ENCODE results near the gene DCDC2C. TPM values are rescaled to one million over a fixed set of nuclear protein-coding genes. Genes with fewer than 3 reads are reported as not detected.
"Not testable (repeated sequence)": the region's sequence is repeated elsewhere in the genome, so short reads cannot be mapped to it uniquely, and the experiment has no call there.

Gene DCDC2C
- total RNA-seq, 2 donors from 2014 or later: 5.9 TPM; not detected in 1

- Histone ChIP-seq H3K4me1 (replicated peaks) (no peaks in the 10 kb centered on the region), H3K4me3 (no peak overlapping the region), H3K36me3 (no peaks in the 10 kb centered on the region), H3K9me3 (no peaks in the 10 kb centered on the region), H3K27me3 (replicated peaks; ENCODE audit: insufficient read depth) (no peaks in the 10 kb centered on the region), H3K27ac (no peak overlapping the region)
- WGBS: 83% methylated on average over 3 of the region's 3 CpGs
- no peak for DNase-seq (ENCODE audit: low spot score)
- intact Hi-C loops (cut with DNase I): no loop called here
- TF ChIP-seq POLR2AphosphoS5 (IDR thresholded peaks at IDR 0.05) (no peak), POLR2A (IDR thresholded peaks at IDR 0.05) (no peak), CTCF (IDR thresholded peaks at IDR 0.05) (no peak)
Measured at GRCh38 chr2:3807853-3808252, 104.5 kb downstream of the DCDC2C start.

- DNase-seq (ENCODE audit: low spot score): no peak
- intact Hi-C loops (cut with DNase I): no loop called here
- Histone ChIP-seq H3K4me3 (no peak overlapping the region), H3K27ac (no peak overlapping the region), H3K36me3 (no peaks in the 10 kb centered on the region), H3K4me1 (replicated peaks) (no peaks in the 10 kb centered on the region), H3K27me3 (replicated peaks; ENCODE audit: insufficient read depth) (no peaks in the 10 kb centered on the region), H3K9me3 (no peaks in the 10 kb centered on the region)
- WGBS: 91% methylated on average over 7 of the region's 7 CpGs
- no peak for TF ChIP-seq POLR2AphosphoS5 (IDR thresholded peaks at IDR 0.05)
- TF ChIP-seq POLR2A (IDR thresholded peaks at IDR 0.05): no peak
- TF ChIP-seq CTCF (IDR thresholded peaks at IDR 0.05): no peak
Measured at GRCh38 chr2:3814706-3815245, 111.4 kb downstream of the DCDC2C start.

GRCh38 chr2:3817144-3817543 lies 113.8 kb downstream of the DCDC2C start:
- H3K36me3 ChIP-seq; H3K9me3 ChIP-seq; H3K4me1 ChIP-seq (replicated peaks); H3K4me3 ChIP-seq; H3K27me3 ChIP-seq (replicated peaks; ENCODE audit: insufficient read depth); DNase-seq (ENCODE audit: low spot score); H3K27ac ChIP-seq; intact Hi-C loops (cut with DNase I): not testable (repeated sequence)
- 96% methylated on average over 2 of the region's 2 CpGs for WGBS

- intact Hi-C loops (cut with DNase I): no loop called here
- H3K4me1 ChIP-seq (replicated peaks): peaks cover 7% of the 10 kb centered on the region
- H3K36me3 ChIP-seq: no peaks in the 10 kb centered on the region
- no peak overlapping the region for H3K4me3 ChIP-seq
- no peak overlapping the region for H3K27ac ChIP-seq
- H3K27me3 ChIP-seq (replicated peaks; ENCODE audit: insufficient read depth): no peaks in the 10 kb centered on the region
- WGBS: 18% methylated on average over 1 of the region's 1 CpG
- DNase-seq (ENCODE audit: low spot score): peak; percentile 84
- no peaks in the 10 kb centered on the region for H3K9me3 ChIP-seq
- no peak for TF ChIP-seq CTCF (IDR thresholded peaks at IDR 0.05)
- TF ChIP-seq POLR2AphosphoS5 (IDR thresholded peaks at IDR 0.05): peak; percentile 94
Measured at GRCh38 chr2:3823748-3824147, 120.4 kb downstream of the DCDC2C start.

GRCh38 chr2:3827673-3828575 lies 124.5 kb downstream of the DCDC2C start:
- TF ChIP-seq POLR2A (IDR thresholded peaks at IDR 0.05) (no peak), POLR2AphosphoS5 (IDR thresholded peaks at IDR 0.05) (peak; percentile 46), CTCF (IDR thresholded peaks at IDR 0.05) (peak in 1 of 4 experiments; percentile 37)

More at GRCh38 chr2:3827673-3828575, 124.5 kb downstream of the DCDC2C start:
- H3K27me3 ChIP-seq (replicated peaks; ENCODE audit: insufficient read depth): no peaks in the 10 kb centered on the region
- H3K9me3 ChIP-seq: no peaks in the 10 kb centered on the region
- intact Hi-C loops (cut with DNase I): no loop called here
- H3K27ac ChIP-seq: no peak overlapping the region
- WGBS: 47% methylated on average over 6 of the region's 6 CpGs
- no peaks in the 10 kb centered on the region for H3K36me3 ChIP-seq
- peaks cover 7% of the 10 kb centered on the region for H3K4me1 ChIP-seq (replicated peaks)
- peak; percentile 51 for DNase-seq (ENCODE audit: low spot score)
- H3K4me3 ChIP-seq: no peak overlapping the region

Measured in prostate gland (tissue), 2 donors.